ENCODE results near the gene FOXO1.

The FOXO1 gene

DNA sequence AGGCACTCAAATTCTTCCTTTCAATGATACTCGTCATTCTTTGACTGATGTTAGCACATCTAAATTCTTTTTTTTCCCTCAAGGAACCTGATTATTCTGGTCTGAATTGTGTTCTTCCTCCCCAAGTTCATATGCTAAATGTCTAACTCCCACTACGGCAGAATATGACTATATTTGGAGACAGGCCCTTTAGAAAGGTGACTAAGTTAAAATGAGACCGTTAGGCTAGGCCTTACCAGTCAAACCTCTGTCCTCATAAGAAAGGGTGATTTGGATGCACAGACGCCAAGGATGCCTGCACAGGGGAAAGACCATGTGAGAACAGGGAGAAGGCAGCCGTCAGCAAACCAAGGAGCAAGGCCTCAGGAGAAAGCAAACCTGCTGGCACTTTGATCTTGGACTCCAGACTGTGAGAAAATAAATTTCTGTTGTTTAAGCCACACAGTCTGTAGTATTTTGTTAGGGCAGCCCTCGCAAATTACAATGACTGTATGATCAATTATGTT is 13.1 kb upstream of the FOXO1 start:
- Histone ChIP-seq H3K9ac (ENCODE audit: low read length) (no peak overlapping the region), H3K4me3 (ENCODE audit: low read depth, low read length) (no peak overlapping the region), H3K27me3 (ENCODE audit: control insufficient read depth, insufficient read depth, low read length) (no peaks in the 10 kb centered on the region), H3K9me3 (ENCODE audit: control insufficient read depth, insufficient read depth, low read depth, low read length) (no peaks in the 10 kb centered on the region), H3K36me3 (ENCODE audit: control insufficient read depth, insufficient read depth, low read length) (no peaks in the 10 kb centered on the region), H3K4me1 (ENCODE audit: control insufficient read depth, insufficient read depth, low read length) (peaks cover 30% of the 10 kb centered on the region), H3K27ac (ENCODE audit: low read depth, low read length) (no peak overlapping the region)

DNA sequence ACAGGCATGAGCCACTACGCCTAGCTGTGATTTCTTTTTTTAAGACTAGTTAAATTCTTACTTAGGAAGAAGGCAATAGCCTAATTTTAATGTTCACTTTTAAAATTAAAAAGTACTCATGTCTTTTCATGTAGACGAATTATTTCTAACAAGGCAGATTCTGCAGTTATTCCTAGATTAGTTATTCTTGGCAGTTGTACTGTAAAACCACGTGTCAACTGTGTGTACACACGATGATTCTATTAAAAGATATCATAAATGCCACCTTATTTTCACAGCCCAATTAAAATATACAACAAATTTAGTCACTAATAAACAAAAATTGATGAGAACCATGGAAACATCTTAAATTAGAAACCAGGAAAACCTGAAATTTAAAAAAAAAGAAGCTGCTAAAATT is 10.6 kb upstream of the FOXO1 start:
- H3K27me3 ChIP-seq (ENCODE audit: control insufficient read depth, insufficient read depth, low read length): no peaks in the 10 kb centered on the region
- H3K36me3 ChIP-seq (ENCODE audit: control insufficient read depth, insufficient read depth, low read length): no peaks in the 10 kb centered on the region
- no peaks in the 10 kb centered on the region for H3K9me3 ChIP-seq (ENCODE audit: control insufficient read depth, insufficient read depth, low read depth, low read length)
- H3K4me1 ChIP-seq (ENCODE audit: control insufficient read depth, insufficient read depth, low read length): peaks cover 47% of the 10 kb centered on the region
- H3K27ac ChIP-seq (ENCODE audit: low read depth, low read length): no peak overlapping the region
- no peak overlapping the region for H3K9ac ChIP-seq (ENCODE audit: low read length)
- H3K4me3 ChIP-seq (ENCODE audit: low read depth, low read length): no peak overlapping the region

DNA sequence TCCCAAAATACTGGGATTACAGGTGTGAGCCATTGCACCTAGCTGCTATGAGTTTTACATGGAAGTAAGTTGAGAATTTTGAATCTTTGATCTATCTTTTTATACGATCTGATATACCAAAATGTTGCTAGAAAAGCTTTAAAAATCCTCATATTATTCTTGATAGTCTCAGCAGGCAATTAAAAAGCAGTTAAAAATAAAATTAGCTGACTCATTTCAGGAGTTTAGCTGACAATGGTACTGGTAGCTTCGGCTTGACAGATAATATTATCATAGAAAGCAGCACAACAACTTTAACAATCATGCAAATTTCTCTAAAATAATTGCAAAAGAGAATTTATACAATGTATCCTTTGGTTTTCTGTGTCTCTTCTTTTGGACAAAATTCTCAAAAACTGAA is 9.6 kb upstream of the FOXO1 start:
- H3K36me3 ChIP-seq (ENCODE audit: control insufficient read depth, insufficient read depth, low read length): no peaks in the 10 kb centered on the region
- no peaks in the 10 kb centered on the region for H3K9me3 ChIP-seq (ENCODE audit: control insufficient read depth, insufficient read depth, low read depth, low read length)
- H3K9ac ChIP-seq (ENCODE audit: low read length): no peak overlapping the region
- no peak overlapping the region for H3K4me3 ChIP-seq (ENCODE audit: low read depth, low read length)
- no peak overlapping the region for H3K27ac ChIP-seq (ENCODE audit: low read depth, low read length)
- peaks cover 48% of the 10 kb centered on the region for H3K4me1 ChIP-seq (ENCODE audit: control insufficient read depth, insufficient read depth, low read length)
- no peaks in the 10 kb centered on the region for H3K27me3 ChIP-seq (ENCODE audit: control insufficient read depth, insufficient read depth, low read length)

DNA sequence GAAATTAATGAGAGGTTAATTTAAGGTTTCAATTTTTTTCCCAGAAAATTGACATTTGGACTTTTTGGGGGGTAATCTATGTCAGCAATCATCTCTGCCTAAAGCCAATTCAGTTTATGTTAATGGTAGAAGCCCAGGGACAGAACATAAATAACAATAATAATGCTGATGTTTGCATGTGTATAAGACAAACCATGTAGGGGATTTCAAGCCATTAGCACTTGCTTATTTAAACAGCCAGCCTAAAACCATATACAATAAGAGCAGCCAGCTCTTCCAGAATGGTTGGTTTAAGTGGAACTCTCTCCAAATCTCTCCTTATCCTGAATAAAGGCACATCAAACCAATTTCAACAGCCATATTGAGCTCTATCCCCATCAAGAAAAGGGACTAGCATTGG is 7.0 kb upstream of the FOXO1 start:
- Histone ChIP-seq H3K4me1 (ENCODE audit: control insufficient read depth, insufficient read depth, low read length) (peaks cover 46% of the 10 kb centered on the region), H3K27me3 (ENCODE audit: control insufficient read depth, insufficient read depth, low read length) (no peaks in the 10 kb centered on the region), H3K9ac (ENCODE audit: low read length) (peak overlapping the region; percentile 4), H3K4me3 (ENCODE audit: low read depth, low read length) (peak overlapping the region; percentile 18; the same call in 1 of the 2 replicates), H3K9me3 (ENCODE audit: control insufficient read depth, insufficient read depth, low read depth, low read length) (no peaks in the 10 kb centered on the region), H3K36me3 (ENCODE audit: control insufficient read depth, insufficient read depth, low read length) (no peaks in the 10 kb centered on the region), H3K27ac (ENCODE audit: low read depth, low read length) (peak overlapping the region; percentile 35)

DNA sequence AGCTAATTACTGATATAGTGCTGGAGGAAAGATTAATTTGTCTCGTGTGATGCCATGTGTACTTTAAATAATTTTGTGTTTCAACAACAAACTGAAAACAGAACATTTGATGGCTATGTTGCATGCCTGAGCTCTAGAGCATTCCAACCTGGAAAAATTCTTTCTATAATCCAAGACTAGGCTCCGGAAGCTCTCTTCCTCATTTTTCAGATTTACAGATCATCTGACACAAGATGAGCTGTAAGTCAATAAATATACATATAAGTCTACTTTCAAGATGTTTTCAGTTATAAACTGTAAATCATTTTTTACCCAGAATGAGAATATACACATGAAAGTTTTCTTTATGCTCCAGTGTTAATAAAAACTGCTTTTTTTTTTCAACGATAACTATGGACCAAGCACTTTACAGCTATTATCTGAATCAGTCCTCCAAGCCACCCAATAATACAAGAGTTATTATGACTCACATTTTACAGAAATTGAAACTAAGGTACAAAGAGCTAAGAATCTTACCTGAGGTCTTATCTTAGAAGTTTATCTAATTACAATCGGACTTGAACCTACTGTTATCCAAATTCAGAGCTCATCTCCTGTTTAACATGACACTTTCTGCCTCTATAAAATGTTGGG is 6.4 kb upstream of the FOXO1 start:
- Histone ChIP-seq H3K4me3 (ENCODE audit: low read depth, low read length) (peak overlapping the region; percentile 18; the same call in 1 of the 2 replicates), H3K9ac (ENCODE audit: low read length) (peak overlapping the region; percentile 20), H3K9me3 (ENCODE audit: control insufficient read depth, insufficient read depth, low read depth, low read length) (no peaks in the 10 kb centered on the region), H3K36me3 (ENCODE audit: control insufficient read depth, insufficient read depth, low read length) (no peaks in the 10 kb centered on the region), H3K27me3 (ENCODE audit: control insufficient read depth, insufficient read depth, low read length) (no peaks in the 10 kb centered on the region), H3K4me1 (ENCODE audit: control insufficient read depth, insufficient read depth, low read length) (peaks cover 50% of the 10 kb centered on the region), H3K27ac (ENCODE audit: low read depth, low read length) (peak overlapping the region; percentile 35)

DNA sequence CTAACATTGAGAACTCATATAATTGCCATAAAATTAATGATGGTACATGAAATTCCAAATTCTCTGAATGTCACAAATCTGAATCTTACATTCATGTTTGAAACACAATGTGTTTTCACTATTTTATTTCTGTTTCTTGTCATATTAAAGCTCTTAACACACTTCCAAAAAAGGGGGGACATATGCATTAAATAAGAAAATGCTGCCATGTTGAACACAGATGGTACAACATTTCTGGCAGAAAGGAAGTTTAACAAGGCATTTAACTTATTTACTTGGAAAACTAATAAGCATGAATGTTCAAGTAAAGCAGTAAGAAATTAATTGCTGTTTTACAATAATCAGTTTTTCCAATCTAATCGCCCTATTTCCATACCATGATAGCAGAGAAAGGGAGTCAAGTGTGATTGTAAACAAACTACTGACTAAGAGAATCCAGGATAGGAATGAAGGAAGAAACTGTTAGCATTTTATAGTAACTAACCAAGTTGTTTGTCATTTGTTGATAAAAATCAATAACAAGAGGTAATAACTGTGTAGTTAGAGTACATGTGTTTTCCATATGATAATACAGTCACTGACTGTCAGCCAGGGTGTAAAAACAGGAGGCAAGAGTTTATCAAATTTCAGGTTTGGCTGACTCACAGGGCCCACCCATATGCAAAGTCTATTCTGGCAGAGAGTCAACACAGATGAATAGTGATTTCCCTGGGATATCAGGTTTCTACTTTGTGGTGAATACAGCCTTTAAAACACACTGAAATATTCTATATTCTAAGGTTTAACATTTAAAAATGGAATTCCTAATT is 5.7 kb upstream of the FOXO1 start:
- no peaks in the 10 kb centered on the region for H3K36me3 ChIP-seq (ENCODE audit: control insufficient read depth, insufficient read depth, low read length)
- H3K27me3 ChIP-seq (ENCODE audit: control insufficient read depth, insufficient read depth, low read length): no peaks in the 10 kb centered on the region
- peak overlapping the region; percentile 20 for H3K9ac ChIP-seq (ENCODE audit: low read length)
- H3K27ac ChIP-seq (ENCODE audit: low read depth, low read length): peak overlapping the region; percentile 35
- H3K9me3 ChIP-seq (ENCODE audit: control insufficient read depth, insufficient read depth, low read depth, low read length): no peaks in the 10 kb centered on the region
- H3K4me3 ChIP-seq (ENCODE audit: low read depth, low read length): peak overlapping the region; percentile 15; the same call in 1 of the 2 replicates
- H3K4me1 ChIP-seq (ENCODE audit: control insufficient read depth, insufficient read depth, low read length): peaks cover 52% of the 10 kb centered on the region

DNA sequence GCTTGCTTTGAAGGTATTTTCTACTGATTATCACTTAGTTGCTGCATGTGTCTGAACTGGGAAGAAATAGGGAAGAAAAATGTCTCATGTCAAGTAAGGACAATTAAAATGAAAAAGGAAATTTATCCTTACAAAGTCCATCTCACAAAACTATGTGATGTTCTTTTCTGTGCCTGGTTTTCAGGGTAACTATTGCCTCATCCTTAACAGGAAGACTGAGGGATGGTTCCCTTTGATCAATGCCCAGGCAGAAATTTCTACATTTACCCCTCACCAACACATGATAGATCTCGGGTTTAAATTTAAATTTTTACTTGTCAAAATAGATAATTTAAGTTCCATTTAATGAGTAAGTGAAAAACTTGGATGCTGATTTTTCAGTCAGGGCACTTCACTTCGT is 3.9 kb upstream of the FOXO1 start:
- Histone ChIP-seq H3K27ac (ENCODE audit: low read depth, low read length) (no peak overlapping the region), H3K9me3 (ENCODE audit: control insufficient read depth, insufficient read depth, low read depth, low read length) (no peaks in the 10 kb centered on the region), H3K4me1 (ENCODE audit: control insufficient read depth, insufficient read depth, low read length) (peaks cover 52% of the 10 kb centered on the region), H3K4me3 (ENCODE audit: low read depth, low read length) (no peak overlapping the region), H3K36me3 (ENCODE audit: control insufficient read depth, insufficient read depth, low read length) (no peaks in the 10 kb centered on the region; the same call in 1 of the 2 replicates), H3K27me3 (ENCODE audit: control insufficient read depth, insufficient read depth, low read length) (peaks cover 3% of the 10 kb centered on the region; the same call in 1 of the 2 replicates), H3K9ac (ENCODE audit: low read length) (no peak overlapping the region)

DNA sequence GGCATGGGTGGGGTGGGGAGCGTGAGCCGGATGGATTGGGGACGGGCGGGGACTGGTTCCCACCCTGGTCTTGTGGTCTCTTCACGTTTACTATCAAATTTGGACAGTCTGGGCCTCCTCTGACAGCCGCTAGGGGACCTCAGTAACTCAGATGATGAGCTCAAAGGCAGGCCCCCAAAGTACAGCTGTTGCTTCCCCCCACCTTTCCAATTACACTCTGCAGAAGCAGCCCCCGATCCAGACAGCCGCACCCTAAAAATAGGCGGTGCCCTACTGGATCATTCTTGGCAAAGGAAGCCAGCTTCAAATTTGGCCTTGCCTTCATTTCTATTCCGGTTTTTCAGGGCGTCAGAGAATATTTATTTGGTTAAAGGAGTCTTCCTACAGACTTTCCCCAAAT is 1.9 kb upstream of the FOXO1 start:
- Histone ChIP-seq H3K27me3 (ENCODE audit: control insufficient read depth, insufficient read depth, low read length) (peaks cover 10% of the 10 kb centered on the region; the same call in 1 of the 2 replicates), H3K27ac (ENCODE audit: low read depth, low read length) (no peak overlapping the region), H3K4me3 (ENCODE audit: low read depth, low read length) (no peak overlapping the region), H3K9ac (ENCODE audit: low read length) (no peak overlapping the region), H3K36me3 (ENCODE audit: control insufficient read depth, insufficient read depth, low read length) (no peaks in the 10 kb centered on the region; the same call in 1 of the 2 replicates), H3K9me3 (ENCODE audit: control insufficient read depth, insufficient read depth, low read depth, low read length) (no peaks in the 10 kb centered on the region), H3K4me1 (ENCODE audit: control insufficient read depth, insufficient read depth, low read length) (peaks cover 40% of the 10 kb centered on the region)

DNA sequence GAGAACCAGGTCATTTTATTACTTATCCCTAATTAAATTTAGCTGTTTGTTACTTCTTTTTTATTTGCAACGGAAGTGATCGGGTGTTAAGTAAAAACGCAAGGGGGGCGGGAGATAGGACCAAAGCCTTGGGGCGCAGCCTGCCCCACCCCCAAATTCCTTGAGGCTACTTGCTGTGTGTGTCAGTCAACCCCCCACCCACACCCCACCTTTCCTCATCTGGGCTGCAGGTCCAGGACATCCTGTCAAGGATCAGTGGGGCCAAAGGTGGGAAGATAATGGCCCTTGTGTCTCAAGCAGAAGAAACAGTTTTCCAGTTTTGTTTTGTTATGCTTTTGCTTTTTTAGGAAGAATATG is 1.2 kb upstream of the FOXO1 start:
- Histone ChIP-seq H3K4me1 (ENCODE audit: control insufficient read depth, insufficient read depth, low read length) (peaks cover 36% of the 10 kb centered on the region), H3K9me3 (ENCODE audit: control insufficient read depth, insufficient read depth, low read depth, low read length) (no peaks in the 10 kb centered on the region), H3K27me3 (ENCODE audit: control insufficient read depth, insufficient read depth, low read length) (peaks cover 10% of the 10 kb centered on the region; the same call in 1 of the 2 replicates), H3K4me3 (ENCODE audit: low read depth, low read length) (peak overlapping the region; percentile 98), H3K27ac (ENCODE audit: low read depth, low read length) (no peak overlapping the region), H3K36me3 (ENCODE audit: control insufficient read depth, insufficient read depth, low read length) (no peaks in the 10 kb centered on the region; the same call in 1 of the 2 replicates), H3K9ac (ENCODE audit: low read length) (peak overlapping the region; percentile 49)

DNA sequence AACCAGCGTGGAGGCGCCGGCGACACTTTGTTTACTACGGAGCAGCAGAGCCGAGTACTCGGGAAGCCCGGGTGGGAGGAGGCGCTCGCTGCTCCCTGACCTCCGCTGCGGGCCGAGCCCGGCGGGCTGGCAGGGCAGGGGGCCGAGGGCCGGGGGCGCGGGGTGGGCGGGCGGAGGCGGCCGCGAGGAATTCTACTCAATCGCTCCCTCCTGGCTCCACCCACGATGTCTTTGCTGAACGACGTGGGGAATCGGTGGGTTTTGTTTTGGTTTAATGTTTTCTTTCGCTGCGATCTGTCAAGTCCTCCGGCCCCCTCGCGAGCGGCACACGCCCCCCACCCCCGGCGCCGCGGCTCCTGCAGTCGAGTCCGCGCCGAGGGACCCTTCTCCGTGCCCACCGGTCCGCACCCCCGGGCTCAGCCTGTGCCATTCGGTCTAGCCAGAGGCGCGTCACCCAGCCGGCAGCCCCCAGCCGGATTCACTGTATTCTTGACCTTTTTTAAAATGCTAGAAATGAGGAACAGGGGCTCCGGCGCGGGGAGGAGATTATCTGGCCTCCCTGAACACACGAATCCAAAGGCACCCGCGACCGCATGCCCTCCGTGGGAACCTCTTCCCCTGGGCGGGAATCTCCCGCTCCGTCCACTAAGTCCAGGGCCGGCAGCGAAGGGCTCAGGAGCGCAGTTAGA is 636 bp upstream of the FOXO1 start:
- Histone ChIP-seq H3K4me1 (ENCODE audit: control insufficient read depth, insufficient read depth, low read length) (peaks cover 36% of the 10 kb centered on the region), H3K27ac (ENCODE audit: low read depth, low read length) (no peak overlapping the region), H3K9me3 (ENCODE audit: control insufficient read depth, insufficient read depth, low read depth, low read length) (no peaks in the 10 kb centered on the region), H3K4me3 (ENCODE audit: low read depth, low read length) (peak overlapping the region; percentile 98), H3K36me3 (ENCODE audit: control insufficient read depth, insufficient read depth, low read length) (no peaks in the 10 kb centered on the region; the same call in 1 of the 2 replicates), H3K27me3 (ENCODE audit: control insufficient read depth, insufficient read depth, low read length) (peaks cover 10% of the 10 kb centered on the region; the same call in 1 of the 2 replicates), H3K9ac (ENCODE audit: low read length) (peak overlapping the region; percentile 49)

Measured in HUES6 (cell line).